GM21367 (cell line): Measurements from ENCODE around the gene CX3CL1.
"Not testable (repeated sequence)": the region's sequence is repeated elsewhere in the genome, so short reads cannot be mapped to it uniquely, and the experiment has no call there.

ENCODE experiments used
- ATAC-seq: cut with Tn5 transposase; IDR thresholded peaks from one replicate; pipeline ENCODE4 v1.9.1; 2021; ENCODE audit not compliant: unreplicated experiment

The CX3CL1 gene

GRCh38 chr16:57357330-57358085 is 14.8 kb upstream of the CX3CL1 start:
- no peak for ATAC-seq

GRCh38 chr16:57358086-57358420 is 14.2 kb upstream of the CX3CL1 start:
- no peak for ATAC-seq

DNA sequence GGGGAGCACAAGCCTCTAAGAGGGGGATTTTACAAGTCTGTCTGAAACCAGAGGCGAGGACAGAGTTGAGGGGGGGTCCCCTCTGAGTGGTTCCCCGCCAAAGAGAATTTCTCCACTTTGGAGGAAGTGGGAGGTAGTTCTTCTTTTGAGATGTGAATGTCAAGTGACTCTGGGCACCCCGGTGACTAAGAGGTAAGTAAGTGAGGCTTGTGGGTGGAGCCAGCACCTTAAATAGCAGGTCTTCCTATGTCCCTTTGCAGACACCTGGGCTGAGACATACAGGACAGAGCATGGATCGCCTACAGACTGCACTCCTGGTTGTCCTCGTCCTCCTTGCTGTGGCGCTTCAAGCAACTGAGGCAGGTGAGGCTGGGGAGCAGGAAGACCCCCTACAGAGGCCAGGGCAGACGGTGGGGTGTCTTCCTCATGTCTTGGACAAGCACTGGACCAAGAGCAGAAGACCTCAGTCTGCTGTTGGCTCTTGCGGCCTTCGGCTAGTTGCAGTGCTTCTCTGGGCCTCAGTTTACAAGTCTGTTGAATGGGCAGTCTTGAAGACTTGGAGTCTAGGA is 13.7 kb upstream of the CX3CL1 start, which contains the start of gene CCL22:
TSS of gene CCL22 (plus strand) at position 257 of the 569 bp plus-strand sequence. CDS start at position 291, 34 bp downstream.
- no peak for ATAC-seq

DNA sequence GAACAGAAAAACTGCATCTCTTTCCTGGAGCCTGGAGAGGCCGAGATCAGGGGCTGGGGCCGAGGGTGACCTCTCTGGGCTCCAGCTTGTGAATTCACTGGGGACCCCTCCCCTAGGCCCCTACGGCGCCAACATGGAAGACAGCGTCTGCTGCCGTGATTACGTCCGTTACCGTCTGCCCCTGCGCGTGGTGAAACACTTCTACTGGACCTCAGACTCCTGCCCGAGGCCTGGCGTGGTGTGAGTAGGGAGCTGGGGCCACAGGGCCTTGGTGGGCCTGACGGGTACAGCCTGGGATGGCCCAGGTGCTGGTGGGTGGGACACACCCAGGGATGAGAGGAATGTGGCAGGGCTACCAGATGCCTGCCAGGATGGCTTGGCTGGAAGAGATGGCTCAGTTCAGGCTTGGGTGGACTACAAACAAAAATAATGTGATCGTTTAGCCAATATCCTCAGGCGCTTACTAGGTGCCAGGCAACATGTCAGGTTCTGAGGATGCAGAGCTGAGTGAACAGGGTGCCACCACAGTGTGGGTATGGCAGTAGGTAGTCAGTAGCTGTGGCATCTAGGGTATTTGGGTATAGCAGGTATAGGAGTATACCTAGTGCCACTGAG is 11.9 kb upstream of the CX3CL1 start:
- ATAC-seq = no peak

GRCh38 chr16:57361404-57361803 is 10.9 kb upstream of the CX3CL1 start:
- no peak for ATAC-seq

- ATAC-seq = no peak
Measured at GRCh38 chr16:57364143-57364542, 8.1 kb upstream of the CX3CL1 start.

DNA sequence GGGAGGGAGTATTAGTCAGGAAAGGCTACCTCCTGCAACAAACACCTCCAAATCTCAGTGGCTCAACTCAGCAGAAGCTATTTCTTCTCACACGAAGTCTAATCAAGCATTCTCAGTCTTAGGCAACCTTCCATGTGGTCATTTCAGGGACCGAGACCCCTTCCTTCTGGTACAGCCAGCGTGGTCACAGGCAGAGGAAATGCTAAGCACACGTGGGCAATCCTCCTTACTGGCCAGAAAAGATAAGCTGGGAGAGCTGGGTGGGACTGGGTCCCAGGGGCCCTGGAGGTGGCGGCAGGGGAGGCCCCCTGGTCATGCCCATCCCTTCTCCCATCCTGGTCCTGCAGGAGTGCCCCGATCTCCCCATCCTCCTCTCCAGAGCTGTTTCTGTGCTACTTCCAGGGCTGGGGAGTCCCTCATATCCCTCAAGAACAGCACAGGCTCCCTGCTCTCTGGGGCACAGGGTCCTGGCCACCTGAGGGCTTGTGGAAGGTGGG is 5.7 kb upstream of the CX3CL1 start:
- no peak for ATAC-seq

- no peak for ATAC-seq
Measured at GRCh38 chr16:57367116-57367752, 5.1 kb upstream of the CX3CL1 start.

GRCh38 chr16:57371494-57372371 is 557 bp upstream of the CX3CL1 start:
- ATAC-seq = no peak

DNA sequence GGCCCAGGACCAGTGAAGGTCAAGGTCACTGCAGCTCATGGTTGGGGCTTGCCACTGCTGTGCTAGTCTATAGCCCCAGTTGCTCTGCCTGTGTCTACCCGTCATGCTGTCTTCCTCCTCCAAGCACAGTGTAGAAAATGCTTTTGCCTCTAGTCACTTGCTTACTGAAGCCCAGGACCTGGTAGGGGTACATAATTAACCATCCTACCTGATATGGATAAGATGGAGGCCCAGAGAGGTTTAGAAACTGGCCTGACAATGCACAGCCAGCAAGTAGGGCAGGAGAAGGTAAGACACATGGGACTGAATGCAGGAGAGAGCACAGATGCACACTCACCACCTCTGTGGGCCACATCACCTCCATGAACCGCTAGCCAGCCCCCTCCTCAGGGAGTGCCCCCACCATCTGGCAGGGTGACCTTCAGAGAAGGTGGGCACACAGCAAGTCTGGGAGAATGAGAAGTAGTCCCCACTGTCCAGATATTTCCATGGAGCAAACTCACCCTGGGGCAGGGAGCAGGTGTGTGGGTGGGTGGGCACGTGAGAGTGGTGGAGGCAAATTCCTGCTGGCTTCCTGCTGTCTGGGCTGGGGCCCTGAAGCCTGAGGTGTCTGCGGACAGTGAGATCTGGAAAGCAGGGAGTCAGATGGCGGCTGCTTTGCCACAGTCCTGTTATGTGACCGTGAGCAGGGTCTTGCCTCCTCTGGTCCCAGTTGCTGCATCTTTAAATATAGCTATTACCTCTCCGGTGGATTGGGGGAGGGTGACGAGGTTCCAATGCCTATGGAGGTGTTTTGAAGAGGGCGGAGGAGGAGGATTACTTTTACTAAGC is 1.0 kb downstream of the CX3CL1 start:
- no peak for ATAC-seq

DNA sequence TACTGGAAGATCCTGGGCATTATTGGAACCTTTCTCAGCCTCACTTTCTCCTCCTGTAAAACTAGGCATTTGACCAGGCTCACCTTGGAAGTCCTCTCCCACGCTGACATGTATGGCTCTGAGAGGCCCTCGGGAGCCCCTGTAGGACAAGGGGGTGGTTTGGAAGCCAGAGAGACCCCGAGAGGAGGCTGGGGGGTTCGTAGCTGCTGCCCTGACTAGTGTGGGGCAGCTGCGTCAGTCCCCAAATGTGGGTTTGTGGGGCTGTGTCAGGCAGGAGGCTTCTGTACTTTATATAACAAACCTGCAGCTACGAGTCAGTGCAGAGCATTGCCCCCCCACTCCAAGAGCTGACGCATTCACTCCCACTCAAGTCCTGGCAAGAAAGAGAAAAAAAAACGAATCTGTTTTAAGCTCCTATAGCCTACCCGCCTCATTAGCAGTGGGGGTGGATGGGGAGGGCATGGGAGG is 1.8 kb downstream of the CX3CL1 start:
- ATAC-seq = no peak

- ATAC-seq = not testable (repeated sequence)
Measured at GRCh38 chr16:57374925-57375465, 2.7 kb downstream of the CX3CL1 start.

DNA sequence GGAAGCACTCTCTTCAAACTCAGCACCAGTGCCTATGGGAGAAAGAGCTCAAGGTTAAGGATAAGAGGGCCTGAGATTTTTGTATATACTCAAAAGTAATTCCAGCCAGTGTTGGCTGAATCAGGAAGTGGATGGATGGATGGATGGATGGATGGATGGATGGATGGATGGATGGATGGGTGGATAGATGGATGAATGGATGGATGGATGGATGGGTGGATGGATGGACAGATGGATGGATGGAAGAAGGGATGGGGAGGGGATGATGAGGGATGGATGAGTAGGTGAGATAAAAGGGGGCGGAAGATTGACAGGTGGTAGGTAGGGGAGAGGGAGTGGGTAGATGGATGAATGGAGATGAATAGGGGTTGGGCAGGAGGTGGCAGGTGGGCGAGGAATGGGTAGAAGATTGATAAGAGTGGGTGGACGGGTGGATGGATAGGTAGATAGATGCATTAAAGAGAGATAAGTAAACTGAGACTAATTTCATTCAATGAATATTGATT is 4.1 kb downstream of the CX3CL1 start:
- no peak for ATAC-seq

DNA sequence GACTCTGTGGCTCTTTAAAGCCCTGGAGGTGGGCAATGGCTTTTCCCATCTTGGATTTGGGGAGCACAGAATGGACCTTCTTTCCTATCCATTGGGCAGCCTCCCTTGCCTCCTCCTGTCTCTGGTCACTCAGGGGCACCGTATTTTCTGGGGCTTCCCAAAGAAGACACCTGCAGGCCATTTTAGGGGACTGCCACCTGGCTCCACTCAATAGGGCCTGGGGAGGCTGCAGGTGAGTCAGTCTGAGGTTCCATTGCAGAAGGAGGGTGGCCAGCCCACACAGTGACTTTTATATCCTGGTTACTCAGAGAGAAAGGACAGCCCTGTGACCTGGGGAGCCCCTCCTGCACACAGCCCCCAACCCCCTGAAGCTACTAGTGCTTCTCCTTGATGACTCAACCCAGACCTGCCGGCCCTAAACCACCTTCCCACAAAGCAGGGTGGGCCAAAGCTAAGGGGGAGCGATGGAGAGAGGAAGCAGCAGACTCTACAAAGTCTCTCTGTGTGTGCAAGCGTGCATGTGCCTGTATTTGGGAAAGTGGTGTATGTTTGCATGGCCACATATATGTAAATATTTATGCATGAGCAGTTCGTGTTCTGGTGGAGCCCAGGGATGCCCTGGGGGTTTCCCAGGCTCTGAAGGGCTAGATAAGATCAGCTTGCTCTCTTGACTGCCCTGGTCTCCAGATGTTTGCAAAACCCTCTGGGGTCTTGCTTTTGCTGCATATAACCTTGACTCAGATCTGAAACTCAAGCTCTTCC is 5.0 kb downstream of the CX3CL1 start:
- ATAC-seq = peak; percentile 43

DNA sequence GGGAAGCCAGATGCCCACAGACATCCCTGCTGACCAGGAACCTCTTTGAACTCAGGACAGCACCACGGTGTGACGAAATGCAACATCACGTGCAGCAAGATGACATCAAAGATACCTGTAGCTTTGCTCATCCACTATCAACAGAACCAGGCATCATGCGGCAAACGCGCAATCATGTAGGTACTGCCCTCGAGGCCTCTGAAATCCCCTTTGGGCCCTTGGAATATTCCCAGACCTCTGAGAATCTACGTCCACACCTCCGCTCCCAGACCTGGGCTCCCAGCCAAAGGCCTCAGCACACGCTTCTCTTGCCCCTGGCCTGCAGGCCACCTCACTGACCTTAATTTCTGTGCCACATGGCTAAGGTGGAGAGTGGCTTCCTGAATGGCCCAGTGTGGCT is 7.3 kb downstream of the CX3CL1 start:
- ATAC-seq = no peak

DNA sequence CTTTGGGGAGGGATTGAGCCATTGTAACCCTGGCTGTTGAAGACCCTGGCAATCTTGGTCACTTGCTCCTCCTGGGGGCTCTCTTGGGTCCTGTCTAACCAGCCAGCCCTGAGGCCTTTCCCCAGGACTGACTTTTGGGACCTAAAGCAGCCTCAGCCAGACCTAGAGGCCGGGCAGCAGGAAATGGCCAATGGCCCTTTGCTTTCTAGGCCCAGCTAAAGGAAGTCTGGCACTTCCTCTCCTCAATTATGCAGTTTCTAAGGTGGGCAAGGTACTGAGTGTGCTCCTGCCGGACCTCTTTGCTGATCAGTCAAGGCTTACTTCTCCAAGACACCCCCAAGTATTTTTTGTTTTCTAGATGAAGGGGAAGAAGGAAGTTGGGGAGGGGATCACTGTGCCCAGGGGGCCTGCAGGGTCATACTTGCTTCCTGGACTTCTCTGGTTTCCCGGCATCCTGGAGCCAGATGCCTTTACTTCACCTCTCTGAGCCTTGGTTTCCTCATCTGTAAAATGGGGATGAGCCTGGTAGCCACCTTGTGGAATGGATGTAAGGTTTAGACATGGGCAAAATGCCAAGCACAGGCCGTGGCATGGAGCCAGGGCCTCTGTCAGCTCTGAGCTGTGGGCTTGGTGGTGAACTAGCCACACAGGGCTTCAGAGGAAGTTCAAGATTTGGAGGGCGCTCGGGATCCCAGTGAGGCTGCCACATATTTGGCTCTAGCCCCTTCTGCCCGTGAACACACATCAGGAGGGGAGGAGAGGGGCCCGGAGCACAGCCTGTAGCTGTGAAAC is 8.6 kb downstream of the CX3CL1 start:
- ATAC-seq = no peak

DNA sequence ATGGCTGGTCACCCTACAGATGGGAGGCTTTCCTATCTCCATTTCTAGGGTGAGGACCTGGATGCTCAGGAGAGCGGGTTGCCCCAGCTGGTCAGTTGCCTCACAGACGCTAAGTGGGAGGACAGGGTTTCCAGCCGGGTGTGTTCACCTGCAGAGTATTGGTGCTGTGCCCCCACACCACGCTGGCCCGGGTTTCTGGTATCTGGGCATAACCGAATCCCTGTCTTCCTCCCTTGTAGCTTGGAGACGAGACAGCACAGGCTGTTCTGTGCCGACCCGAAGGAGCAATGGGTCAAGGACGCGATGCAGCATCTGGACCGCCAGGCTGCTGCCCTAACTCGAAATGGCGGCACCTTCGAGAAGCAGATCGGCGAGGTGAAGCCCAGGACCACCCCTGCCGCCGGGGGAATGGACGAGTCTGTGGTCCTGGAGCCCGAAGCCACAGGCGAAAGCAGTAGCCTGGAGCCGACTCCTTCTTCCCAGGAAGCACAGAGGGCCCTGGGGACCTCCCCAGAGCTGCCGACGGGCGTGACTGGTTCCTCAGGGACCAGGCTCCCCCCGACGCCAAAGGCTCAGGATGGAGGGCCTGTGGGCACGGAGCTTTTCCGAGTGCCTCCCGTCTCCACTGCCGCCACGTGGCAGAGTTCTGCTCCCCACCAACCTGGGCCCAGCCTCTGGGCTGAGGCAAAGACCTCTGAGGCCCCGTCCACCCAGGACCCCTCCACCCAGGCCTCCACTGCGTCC is 9.7 kb downstream of the CX3CL1 start:
- ATAC-seq = no peak
